CD14-positive monocyte (primary cell): ENCODE data around the gene PLEKHA7. TPM values are rescaled to one million over a fixed set of nuclear protein-coding genes. Genes with fewer than 3 reads are reported as not detected.

ENCODE experiments used
- DNase-seq, 3 donors: peaks; one replicate each; pipeline ENCODE4 v3.0.0-alpha.2; 2011 to 2022
- H2AFZ ChIP-seq: 2 replicates; pipeline ENCODE4 v1.6.0; 2012; ENCODE audit warnings: mild to moderate bottlenecking, low read depth, low read length, inconsistent platforms; ENCODE audit not compliant: insufficient read depth, poor library complexity, severe bottlenecking
- H3K27ac ChIP-seq, 2 donors: 1 replicate in 1 of 2; 2 replicates in 1 of 2; pipeline ENCODE4 v1.5.1; 2012 to 2013; ENCODE audit warnings: low read length in 2 of 2, control low read depth in 1 of 2, inconsistent platforms in 1 of 2, low read depth in 1 of 2, mild to moderate bottlenecking in 1 of 2
- H3K27me3 ChIP-seq, 2 donors: one replicate each; pipeline versions ENCODE4 v1.6.0 to v1.6.1; 2011 to 2013; ENCODE audit warnings: low read length in 2 of 2; ENCODE audit not compliant: control insufficient read depth in 2 of 2, insufficient read depth in 2 of 2
- H3K36me3 ChIP-seq, 2 donors: replicated peaks in 1 of 2; 1 replicate in 1 of 2; 2 replicates in 1 of 2; pipeline versions ENCODE4 v1.5.1 to v1.6.1; 2012 to 2013; ENCODE audit warnings: low read length in 2 of 2, control low read depth in 1 of 2, inconsistent platforms in 1 of 2, mild to moderate bottlenecking in 1 of 2; ENCODE audit not compliant: insufficient read depth in 2 of 2, control insufficient read depth in 1 of 2
- H3K4me1 ChIP-seq, 2 donors: 1 replicate in 1 of 2; 2 replicates in 1 of 2; pipeline versions ENCODE4 v1.5.1 to v1.6.1; 2012 to 2013; ENCODE audit warnings: low read length in 2 of 2, control low read depth in 1 of 2, inconsistent platforms in 1 of 2, mild to moderate bottlenecking in 1 of 2, moderate library complexity in 1 of 2; ENCODE audit not compliant: insufficient read depth in 2 of 2, control insufficient read depth in 1 of 2
- H3K4me2 ChIP-seq: replicated peaks from 2 replicates; pipeline ENCODE3; 2012; ENCODE audit warnings: low read length, moderate library complexity, mild to moderate bottlenecking; ENCODE audit not compliant: poor library complexity, severe bottlenecking; ENCODE audit errors: extremely low read depth
- H3K4me3 ChIP-seq, 3 experiments: fragments of 200-600 bp in 1 of 3; sonication (generic) in 1 of 3; replicated peaks in 1 of 3; 1 replicate in 2 of 3; 2 replicates in 1 of 3; pipeline ENCODE4 v1.5.1; 2011 to 2013; ENCODE audit warnings: low read length in 3 of 3, mild to moderate bottlenecking in 3 of 3, control low read depth in 2 of 3, low read depth in 2 of 3, inconsistent platforms in 1 of 3, moderate library complexity in 1 of 3
- H3K79me2 ChIP-seq: 2 replicates; pipeline ENCODE4 v1.6.0; 2012; ENCODE audit warnings: mild to moderate bottlenecking, control low read depth, inconsistent platforms, low read length, moderate library complexity; ENCODE audit not compliant: insufficient read depth
- H3K9ac ChIP-seq: 2 replicates; pipeline ENCODE4 v1.6.0; 2017; ENCODE audit warnings: low read length, mild to moderate bottlenecking; ENCODE audit not compliant: insufficient read depth, poor library complexity, severe bottlenecking
- H3K9me3 ChIP-seq, 2 donors: replicated peaks in 1 of 2; 1 replicate in 1 of 2; 2 replicates in 1 of 2; pipeline versions ENCODE4 v1.5.1 to v1.6.1; 2012 to 2013; ENCODE audit warnings: low read length in 2 of 2, control low read depth in 1 of 2; ENCODE audit not compliant: control insufficient read depth in 1 of 2, insufficient read depth in 1 of 2
- H4K20me1 ChIP-seq: 2 replicates; pipeline ENCODE4 v1.6.0; 2012; ENCODE audit warnings: mild to moderate bottlenecking, low read length, control low read depth, moderate library complexity; ENCODE audit not compliant: insufficient read depth
- H3K27ac Mint-ChIP-seq, 7 donors: one replicate each; pipeline ENCODE4 v1.8.0; 2020; ENCODE audit warnings: mild to moderate bottlenecking in 7 of 7, mixed read lengths in 7 of 7, moderate library complexity in 6 of 7, inconsistent platforms in 2 of 7
- H3K27me3 Mint-ChIP-seq, 3 donors: one replicate each; pipeline ENCODE4 v1.8.0; 2021 to 2022; ENCODE audit warnings: low read depth in 3 of 3, mild to moderate bottlenecking in 3 of 3, mixed read lengths in 3 of 3, moderate library complexity in 3 of 3, inconsistent platforms in 1 of 3
- H3K36me3 Mint-ChIP-seq, 2 donors: one replicate each; pipeline ENCODE4 v1.8.0; 2020; ENCODE audit warnings: mixed read lengths in 2 of 2, inconsistent platforms in 1 of 2, mild to moderate bottlenecking in 1 of 2
- H3K4me1 Mint-ChIP-seq: one replicate; pipeline ENCODE4 v1.8.0; 2020; ENCODE audit warnings: mild to moderate bottlenecking, mixed read lengths
- H3K4me3 Mint-ChIP-seq, 2 donors: one replicate each; pipeline ENCODE4 v1.8.0; 2020; ENCODE audit warnings: mild to moderate bottlenecking in 2 of 2, mixed read lengths in 2 of 2, moderate library complexity in 1 of 2
- H3K9me3 Mint-ChIP-seq, 7 donors: one replicate each; pipeline ENCODE4 v1.8.0; 2020 to 2022; ENCODE audit warnings: mixed read lengths in 7 of 7, mild to moderate bottlenecking in 6 of 7, moderate library complexity in 6 of 7, inconsistent platforms in 2 of 7
- CTCF ChIP-seq: fragments of 200-600 bp; IDR thresholded peaks from one replicate; pipeline ENCODE4 v1.8.0; 2022; ENCODE audit warnings: antibody characterized with exemption, mild to moderate bottlenecking
- WGBS: methylation state at CpG from one replicate; pipeline ENCODE4 v1.1.5; 2013; ENCODE audit warnings: missing lambda C conversion rate; ENCODE audit not compliant: insufficient coverage; 5-methylcytosine and 5-hydroxymethylcytosine counted together
- intact Hi-C, 2 donors: fragments of 100-400 bp; cut with micrococcal nuclease; formaldehyde crosslinking; loops; one replicate each; pipeline versions ENCODE4 v1.15.0 to v1.15.1; 2023
- polyA plus RNA-seq, 3 donors: library from polyadenylated mRNA; depleted of rRNA in 1 of 3; unstranded in 2 of 3; stranded (reverse) in 1 of 3; fragments of 300-500 nt in 2 of 3; fragments of >200 nt in 1 of 3; fragmentation: Illumina TruSeq in 2 of 3; gene quantifications; 1 replicate in 2 of 3; 2 replicates in 1 of 3; pipeline ENCODE4 v1.2.3, GENCODE V29; 2012 to 2021

PLEKHA7 gene
- polyA plus RNA-seq, 3 donors: 0.05 to 0.92 (median 0.22) TPM

GRCh38 chr11:16773981-16774935 lies 240.0 kb downstream of the PLEKHA7 start:
- H3K27ac Mint-ChIP-seq: no peak overlapping the region

GRCh38 chr11:16772141-16772512 lies 242.1 kb downstream of the PLEKHA7 start:
- Histone ChIP-seq H3K27ac (no peak overlapping the region), H4K20me1 (no peaks in the 10 kb centered on the region), H3K9ac (no peak overlapping the region), H3K4me1 (no peaks in the 10 kb centered on the region), H3K4me3 (no peak overlapping the region), H3K27me3 (no peaks in the 10 kb centered on the region), H3K36me3 (no peaks in the 10 kb centered on the region), H2AFZ (no peak overlapping the region), H3K9me3 (no peaks in the 10 kb centered on the region), H3K4me2 (no peak overlapping the region), H3K79me2 (no peaks in the 10 kb centered on the region)
- Mint-ChIP-seq H3K4me1 (no peaks in the 10 kb centered on the region), H3K27ac (no peak overlapping the region), H3K9me3 (no peaks in the 10 kb centered on the region), H3K27me3 (peaks cover 2 to 11% (median 5%) of the 10 kb centered on the region in 3 donors), H3K4me3 (no peak overlapping the region), H3K36me3 (no peaks in the 10 kb centered on the region)
- no peak for TF ChIP-seq CTCF
- no peak for DNase-seq
- WGBS: 100% methylated on average over 2 of the region's 2 CpGs
- intact Hi-C loops: no loop called here

More at GRCh38 chr11:16773981-16774935, 240.0 kb downstream of the PLEKHA7 start:
- no peak overlapping the region for H3K4me3 ChIP-seq
- no peaks in the 10 kb centered on the region for H3K9me3 ChIP-seq
- H3K4me2 ChIP-seq: no peak overlapping the region
- DNase-seq: no peak
- no peak overlapping the region for H3K4me3 Mint-ChIP-seq
- peaks cover 5 to 6% of the 10 kb centered on the region in 2 donors for H3K4me1 ChIP-seq
- no peaks in the 10 kb centered on the region for H3K27me3 ChIP-seq
- no peak for TF ChIP-seq CTCF
- no peaks in the 10 kb centered on the region for H3K79me2 ChIP-seq
- intact Hi-C loops: no loop called here
- 83% methylated on average over 8 of the region's 9 CpGs for WGBS
- no peaks in the 10 kb centered on the region for H3K36me3 Mint-ChIP-seq
- no peaks in the 10 kb centered on the region for H3K36me3 ChIP-seq
- H3K27ac ChIP-seq: no peak overlapping the region
- H3K9ac ChIP-seq: no peak overlapping the region
- no peaks in the 10 kb centered on the region for H3K9me3 Mint-ChIP-seq
- H4K20me1 ChIP-seq: no peaks in the 10 kb centered on the region
- peaks cover 5% of the 10 kb centered on the region for H3K4me1 Mint-ChIP-seq
- H3K27me3 Mint-ChIP-seq: peaks cover 2 to 9% (median 3%) of the 10 kb centered on the region in 3 donors
- no peak overlapping the region for H2AFZ ChIP-seq
